Fibroblast of the aortic adventitia (primary cell): ENCODE measurements around the gene NRCAM. TPM values are rescaled to one million over a fixed set of nuclear protein-coding genes. Genes with fewer than 3 reads are reported as not detected.

Source experiments
- DNase-seq: peaks from one replicate; pipeline ENCODE4 v3.0.0-alpha.2; 2010; ENCODE audit warnings: low read depth
- H3K4me3 ChIP-seq: 2 replicates; pipeline ENCODE4 v1.5.1; 2011; ENCODE audit warnings: low read depth, mild to moderate bottlenecking, control low read depth, low read length, moderate library complexity
- total RNA-seq: library from RNA; depleted of rRNA; stranded (reverse); fragments of >200 nt; gene quantifications from 2 replicates; pipeline ENCODE4 v1.2.3, GENCODE V29; 2012; ENCODE audit warnings: low replicate concordance
- TF ChIP-seq, protein P1 (sequence below): IDR thresholded peaks from 2 replicates; pipeline ENCODE4 v1.5.1; 2011; ENCODE audit warnings: mild to moderate bottlenecking, low read length, control low read depth, inconsistent platforms; ENCODE audit not compliant: insufficient read depth

Gene NRCAM
- total RNA-seq, 1 donor = 2.3 TPM

- TF ChIP-seq, protein P1, sequence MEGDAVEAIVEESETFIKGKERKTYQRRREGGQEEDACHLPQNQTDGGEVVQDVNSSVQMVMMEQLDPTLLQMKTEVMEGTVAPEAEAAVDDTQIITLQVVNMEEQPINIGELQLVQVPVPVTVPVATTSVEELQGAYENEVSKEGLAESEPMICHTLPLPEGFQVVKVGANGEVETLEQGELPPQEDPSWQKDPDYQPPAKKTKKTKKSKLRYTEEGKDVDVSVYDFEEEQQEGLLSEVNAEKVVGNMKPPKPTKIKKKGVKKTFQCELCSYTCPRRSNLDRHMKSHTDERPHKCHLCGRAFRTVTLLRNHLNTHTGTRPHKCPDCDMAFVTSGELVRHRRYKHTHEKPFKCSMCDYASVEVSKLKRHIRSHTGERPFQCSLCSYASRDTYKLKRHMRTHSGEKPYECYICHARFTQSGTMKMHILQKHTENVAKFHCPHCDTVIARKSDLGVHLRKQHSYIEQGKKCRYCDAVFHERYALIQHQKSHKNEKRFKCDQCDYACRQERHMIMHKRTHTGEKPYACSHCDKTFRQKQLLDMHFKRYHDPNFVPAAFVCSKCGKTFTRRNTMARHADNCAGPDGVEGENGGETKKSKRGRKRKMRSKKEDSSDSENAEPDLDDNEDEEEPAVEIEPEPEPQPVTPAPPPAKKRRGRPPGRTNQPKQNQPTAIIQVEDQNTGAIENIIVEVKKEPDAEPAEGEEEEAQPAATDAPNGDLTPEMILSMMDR = no peak
- peak; percentile 58 for DNase-seq
Measured at GRCh38 chr7:108222236-108222892, 233.9 kb downstream of the NRCAM start.

GRCh38 chr7:108211382-108212201 lies 244.6 kb downstream of the NRCAM start:
- DNase-seq = peak; percentile 66
- H3K4me3 ChIP-seq = no peak overlapping the region
- TF ChIP-seq, protein P1 = no peak

More at GRCh38 chr7:108222236-108222892, 233.9 kb downstream of the NRCAM start:
- H3K4me3 ChIP-seq = no peak overlapping the region

DNA sequence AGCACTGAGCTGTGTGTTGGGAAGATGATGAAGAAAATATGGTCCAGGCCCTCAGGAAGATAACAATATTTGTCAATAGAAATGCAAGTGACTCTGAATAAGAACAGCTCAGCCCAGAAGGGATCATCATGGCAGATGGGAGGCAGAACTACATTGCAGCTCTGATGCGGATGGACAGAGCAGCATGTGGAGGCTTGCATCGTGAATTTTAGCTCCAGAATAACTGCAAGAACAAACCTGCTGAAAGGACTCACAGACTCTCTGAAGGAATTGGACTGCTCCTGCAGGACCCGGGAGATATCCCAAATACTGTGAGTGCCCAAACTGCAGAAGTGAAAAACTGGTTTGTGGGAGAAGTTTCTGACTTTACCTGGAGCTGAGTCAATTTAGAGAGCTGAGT lies 245.4 kb downstream of the NRCAM start:
- DNase-seq = no peak
- TF ChIP-seq, protein P1 = no peak
- no peak overlapping the region for H3K4me3 ChIP-seq

DNA sequence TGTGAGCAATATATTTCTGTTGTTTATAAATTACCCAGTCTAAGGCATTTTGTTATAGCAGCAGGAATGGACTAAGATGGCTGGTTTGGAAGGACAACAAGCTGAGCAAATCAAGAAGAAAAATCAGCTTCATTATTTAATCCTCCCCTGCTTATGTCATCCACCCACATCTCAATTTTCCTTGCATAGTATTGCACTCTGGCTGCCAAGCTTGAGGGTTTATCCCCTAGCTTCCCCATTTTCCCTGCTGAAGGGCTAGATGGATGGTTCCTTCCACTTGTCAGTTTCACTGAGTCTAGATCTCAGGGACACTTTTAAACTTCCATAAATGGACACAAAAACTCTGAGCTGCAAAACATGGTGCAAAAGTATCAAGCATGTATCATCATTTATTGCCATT lies 250.9 kb downstream of the NRCAM start:
- no peak overlapping the region for H3K4me3 ChIP-seq
- TF ChIP-seq, protein P1 = no peak
- no peak for DNase-seq

DNA sequence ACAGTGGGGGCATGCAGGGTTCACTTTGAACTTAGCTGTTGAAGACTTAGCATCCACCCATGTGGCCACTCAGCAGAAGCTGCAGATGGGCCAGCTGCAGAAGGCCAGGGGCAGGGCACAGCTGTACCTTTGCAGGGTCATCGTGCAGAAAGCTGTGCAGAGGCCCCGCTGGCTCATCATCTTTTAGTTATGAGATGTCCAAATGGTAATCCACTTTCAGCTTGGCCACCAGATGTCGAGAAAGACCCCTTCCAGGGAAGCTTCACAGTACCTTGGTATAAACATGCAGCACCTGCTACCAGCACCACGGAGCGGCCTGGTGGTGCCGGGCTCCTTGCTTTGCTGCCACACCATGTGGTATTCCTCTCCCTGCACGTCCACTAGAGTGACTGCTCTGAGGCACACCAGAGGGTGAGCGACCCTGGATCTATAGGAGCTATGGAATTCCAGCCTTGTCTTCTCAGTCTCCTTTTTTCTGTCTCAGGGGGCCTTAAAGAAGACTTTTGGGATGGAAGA lies 251.9 kb downstream of the NRCAM start:
- TF ChIP-seq, protein P1 = no peak
- H3K4me3 ChIP-seq = no peak overlapping the region
- DNase-seq = no peak

GRCh38 chr7:108203537-108203936 lies 252.7 kb downstream of the NRCAM start:
- TF ChIP-seq, protein P1 = no peak
- no peak overlapping the region for H3K4me3 ChIP-seq
- no peak for DNase-seq
